Endothelial cell of umbilical vein (primary cell): Measurements from ENCODE around the gene RYR2. TPM values are rescaled to one million over a fixed set of nuclear protein-coding genes. Genes with fewer than 3 reads are reported as not detected.

Experiments used
- BruUV-seq: library from RNA; stranded (reverse); fragments of 400-500 nt; replicated peaks from 2 replicates; lab custom pipeline; 2021; lab: Mats Ljungman, UMichigan
- CTCF ChIA-PET: fragments of 300-600, 350-600 bp; sonication (Branson Sonifier 250); formaldehyde crosslinking; loops from one replicate; lab custom pipeline; 2021; ENCODE audit warnings: antibody characterized with exemption, inconsistent platforms; lab: Charles Lee
- POLR2A ChIA-PET: fragments of 300-600, 350-600 bp; sonication (Branson Sonifier 250); formaldehyde crosslinking; loops from one replicate; lab custom pipeline; 2021; ENCODE audit warnings: antibody characterized with exemption, inconsistent platforms; lab: Charles Lee
- DNase-seq: peaks from one replicate; pipeline ENCODE4 v3.0.0-alpha.2; 2011; ENCODE audit warnings: low read depth, low spot score
- FAIRE-seq: peaks from 2 replicates; lab custom pipeline; 2011; peaks lifted over from hg19 to GRCh38; lab: Jason Lieb, UNC
- H2AFZ ChIP-seq: 2 replicates; pipeline ENCODE4 v1.6.0; 2012; ENCODE audit warnings: low read depth, low read length, control low read depth, inconsistent platforms
- H3K27ac ChIP-seq: 2 replicates; pipeline ENCODE4 v1.5.1; 2011; ENCODE audit warnings: low read depth, mild to moderate bottlenecking, control low read depth, low read length, moderate library complexity; ENCODE audit not compliant: insufficient read depth
- H3K27me3 ChIP-seq, 2 experiments: 2 replicates each; pipeline versions ENCODE4 v1.6.0 to v1.6.1; 2011; ENCODE audit warnings: low read length in 2 of 2, mixed read lengths in 1 of 2; ENCODE audit not compliant: control insufficient read depth in 2 of 2, insufficient read depth in 2 of 2
- H3K36me3 ChIP-seq, 2 experiments: 2 replicates in 1 of 2; 3 replicates in 1 of 2; pipeline ENCODE4 v1.5.1; 2011; ENCODE audit warnings: low read length in 2 of 2, mild to moderate bottlenecking in 1 of 2, moderate library complexity in 1 of 2; ENCODE audit not compliant: control insufficient read depth in 2 of 2, insufficient read depth in 2 of 2; ENCODE audit errors: extremely low read depth in 1 of 2
- H3K4me1 ChIP-seq: 3 replicates; pipeline ENCODE4 v1.5.1; 2011; ENCODE audit warnings: mild to moderate bottlenecking, low read length; ENCODE audit not compliant: control insufficient read depth, insufficient read depth; ENCODE audit errors: extremely low read depth
- H3K4me2 ChIP-seq: 2 replicates; pipeline ENCODE4 v1.6.1; 2011; ENCODE audit warnings: low read length, control low read depth, mixed read lengths; ENCODE audit not compliant: insufficient read depth
- H3K4me3 ChIP-seq, 3 experiments: fragments of 200-600 bp in 1 of 3; sonication (generic), shearing (Covaris generic) in 1 of 3; replicated peaks in 1 of 3; 2 replicates each; pipeline ENCODE4 v1.5.1; 2011 to 2016; ENCODE audit warnings: control low read depth in 3 of 3, low read length in 3 of 3, mild to moderate bottlenecking in 2 of 3, inconsistent platforms in 1 of 3, low read depth in 1 of 3, moderate library complexity in 1 of 3; ENCODE audit not compliant: insufficient read depth in 1 of 3
- H3K79me2 ChIP-seq: 2 replicates; pipeline ENCODE4 v1.6.0; 2012; ENCODE audit warnings: low read length, inconsistent platforms; ENCODE audit not compliant: control insufficient read depth, insufficient read depth
- H3K9ac ChIP-seq: replicated peaks from 2 replicates; pipeline ENCODE3; 2011; ENCODE audit warnings: low read length, control low read depth; ENCODE audit not compliant: insufficient read depth; ENCODE audit errors: extremely low read depth
- H3K9me1 ChIP-seq: replicated peaks from 3 replicates; pipeline ENCODE4 v1.6.0; 2011; ENCODE audit warnings: mild to moderate bottlenecking, low read length; ENCODE audit not compliant: control insufficient read depth, insufficient read depth; ENCODE audit errors: extremely low read depth
- H3K9me3 ChIP-seq: replicated peaks from 2 replicates; pipeline ENCODE4 v1.5.1; 2012; ENCODE audit warnings: low read length, inconsistent platforms; ENCODE audit not compliant: control insufficient read depth, insufficient read depth
- H4K20me1 ChIP-seq: replicated peaks from 2 replicates; pipeline ENCODE3; 2011; ENCODE audit warnings: mild to moderate bottlenecking, low read length; ENCODE audit not compliant: control insufficient read depth, insufficient read depth; ENCODE audit errors: extremely low read depth
- EZH2 ChIP-seq: IDR thresholded peaks from 2 replicates; pipeline ENCODE4 v1.6.1; 2012; ENCODE audit warnings: borderline replicate concordance, low read depth, mild to moderate bottlenecking, moderate library complexity, low read length, inconsistent platforms; ENCODE audit not compliant: severe bottlenecking
- FOS ChIP-seq: IDR thresholded peaks from 2 replicates; pipeline ENCODE4 v1.6.1; 2011; ENCODE audit warnings: mild to moderate bottlenecking, low read length, moderate library complexity, borderline replicate concordance; ENCODE audit not compliant: insufficient read depth
- GATA2 ChIP-seq: IDR thresholded peaks from 2 replicates; pipeline ENCODE4 v1.7.0; 2011; ENCODE audit warnings: low read depth, mild to moderate bottlenecking, moderate library complexity, mixed read lengths, low read length; ENCODE audit not compliant: insufficient read length, insufficient read depth
- JUN ChIP-seq: IDR thresholded peaks from 2 replicates; pipeline ENCODE4 v1.6.1; 2011; ENCODE audit warnings: borderline replicate concordance, low read depth; ENCODE audit not compliant: insufficient read length, insufficient read depth
- MYC ChIP-seq: IDR thresholded peaks from one replicate; pipeline ENCODE4 v1.6.1; 2011; ENCODE audit warnings: mild to moderate bottlenecking, low read depth, low read length
- POLR2A ChIP-seq: IDR thresholded peaks from 2 replicates; pipeline ENCODE4 v1.6.1; 2012; ENCODE audit warnings: low read depth, mild to moderate bottlenecking, control low read depth, low read length
- POLR2AphosphoS5 ChIP-seq: IDR thresholded peaks from 2 replicates; pipeline ENCODE4 v1.6.1; 2012; ENCODE audit warnings: low read depth, mild to moderate bottlenecking, control low read depth, low read length, moderate library complexity; ENCODE audit not compliant: insufficient read depth
- dilution Hi-C: fragments of 300-500 bp; cut with MboI; formaldehyde crosslinking; loops from one replicate; pipeline ENCODE4 v1.15.0; 2019; ENCODE audit warnings: low sequenced_read_pairs; ENCODE audit not compliant: extremely low pct_ligation_motif_present
- intact Hi-C: fragments of 100-400 bp; cut with micrococcal nuclease; formaldehyde crosslinking; loops from one replicate; pipeline ENCODE4 v1.10.0; 2022
- polyA plus RNA-seq, 4 experiments: library from polyadenylated mRNA; depleted of rRNA in 3 of 4; stranded (reverse) in 3 of 4; unstranded in 1 of 4; fragments of >200 nt; gene quantifications; 2 replicates each; pipeline versions ENCODE4 v1.2.1 to v1.2.3, GENCODE V29; 2011 to 2012; ENCODE audit warnings: missing spikeins in 1 of 4
- total RNA-seq: library from RNA; stranded (reverse); gene quantifications from 2 replicates; pipeline ENCODE4 v1.2.3, GENCODE V29; 2021
- TF ChIP-seq, protein P1 (sequence below), 2 donors: IDR thresholded peaks; 1 replicate in 1 of 2; 2 replicates in 1 of 2; pipeline ENCODE4 v1.5.1; 2011; ENCODE audit warnings: low read length in 2 of 2, mild to moderate bottlenecking in 2 of 2, moderate library complexity in 2 of 2, control low read depth in 1 of 2, inconsistent platforms in 1 of 2, low read depth in 1 of 2; ENCODE audit not compliant: insufficient read depth in 1 of 2; ENCODE audit errors: extremely low read depth in 1 of 2
- TF ChIP-seq, protein P2 (sequence below): IDR thresholded peaks from 2 replicates; pipeline ENCODE4 v1.6.1; 2011; ENCODE audit not compliant: insufficient read depth, insufficient read length

RYR2 gene
- total and polyA plus RNA-seq, 2 donors (not counting 3 experiments of a cell fraction or from before 2014, with no cell fraction given): not detected

DNA sequence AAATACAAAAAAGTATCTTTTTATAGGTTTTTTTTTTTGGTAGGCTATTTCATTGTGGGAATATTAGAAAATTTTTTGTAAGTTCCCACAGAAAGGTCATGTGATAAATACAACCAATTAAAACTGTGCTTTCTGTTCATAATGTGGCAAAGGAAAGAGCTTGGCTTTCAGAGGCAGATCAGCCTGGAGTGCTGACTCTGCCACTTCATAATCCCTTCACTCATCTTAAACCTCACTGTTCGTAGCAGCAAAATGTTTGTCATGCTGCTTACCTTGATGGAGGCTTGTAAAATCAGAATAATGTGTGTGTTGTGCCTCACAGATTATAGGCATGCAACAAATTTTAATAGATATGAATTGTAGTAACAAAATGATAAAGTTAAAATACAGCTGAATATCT, 671.9 kb downstream of the RYR2 start:
- CTCF ChIA-PET: no interaction called here
- Histone ChIP-seq H2AFZ (no peak overlapping the region), H3K9me3 (peaks cover 2% of the 10 kb centered on the region), H3K9ac (no peak overlapping the region), H3K4me3 (no peak overlapping the region), H3K27me3 (no peaks in the 10 kb centered on the region), H3K79me2 (no peaks in the 10 kb centered on the region), H3K27ac (no peak overlapping the region), H3K36me3 (no peaks in the 10 kb centered on the region), H3K9me1 (no peaks in the 10 kb centered on the region), H3K4me1 (no peaks in the 10 kb centered on the region), H4K20me1 (no peaks in the 10 kb centered on the region), H3K4me2 (no peak overlapping the region)
- no peak for TF ChIP-seq POLR2A
- TF ChIP-seq MYC: no peak
- no peak for TF ChIP-seq FOS
- no peak for TF ChIP-seq EZH2
- TF ChIP-seq, protein P1, sequence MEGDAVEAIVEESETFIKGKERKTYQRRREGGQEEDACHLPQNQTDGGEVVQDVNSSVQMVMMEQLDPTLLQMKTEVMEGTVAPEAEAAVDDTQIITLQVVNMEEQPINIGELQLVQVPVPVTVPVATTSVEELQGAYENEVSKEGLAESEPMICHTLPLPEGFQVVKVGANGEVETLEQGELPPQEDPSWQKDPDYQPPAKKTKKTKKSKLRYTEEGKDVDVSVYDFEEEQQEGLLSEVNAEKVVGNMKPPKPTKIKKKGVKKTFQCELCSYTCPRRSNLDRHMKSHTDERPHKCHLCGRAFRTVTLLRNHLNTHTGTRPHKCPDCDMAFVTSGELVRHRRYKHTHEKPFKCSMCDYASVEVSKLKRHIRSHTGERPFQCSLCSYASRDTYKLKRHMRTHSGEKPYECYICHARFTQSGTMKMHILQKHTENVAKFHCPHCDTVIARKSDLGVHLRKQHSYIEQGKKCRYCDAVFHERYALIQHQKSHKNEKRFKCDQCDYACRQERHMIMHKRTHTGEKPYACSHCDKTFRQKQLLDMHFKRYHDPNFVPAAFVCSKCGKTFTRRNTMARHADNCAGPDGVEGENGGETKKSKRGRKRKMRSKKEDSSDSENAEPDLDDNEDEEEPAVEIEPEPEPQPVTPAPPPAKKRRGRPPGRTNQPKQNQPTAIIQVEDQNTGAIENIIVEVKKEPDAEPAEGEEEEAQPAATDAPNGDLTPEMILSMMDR (IDR thresholded peaks at IDR 0.05; ENCODE audit: extremely low read depth in 1 of 2, insufficient read depth in 1 of 2, low read depth in 1 of 2, low read length in 2 of 2): no peak
- TF ChIP-seq, protein P2, sequence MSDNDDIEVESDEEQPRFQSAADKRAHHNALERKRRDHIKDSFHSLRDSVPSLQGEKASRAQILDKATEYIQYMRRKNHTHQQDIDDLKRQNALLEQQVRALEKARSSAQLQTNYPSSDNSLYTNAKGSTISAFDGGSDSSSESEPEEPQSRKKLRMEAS: no peak
- TF ChIP-seq GATA2: no peak
- no peak for TF ChIP-seq POLR2AphosphoS5
- TF ChIP-seq JUN: no peak
- intact Hi-C loops (no loop called here), dilution Hi-C loops (no loop called here)
- no TSS peak for BruUV-seq
- DNase-seq (no peak), FAIRE-seq (no peak)
- POLR2A ChIA-PET: no interaction called here
